ENCODE measurements around the gene TPST2.

TPST2 gene

GRCh38 chr22:26553056-26553752 is 36.7 kb downstream of the TPST2 start:
- no peak for DNase-seq (ENCODE audit: low spot score)
- no peak for TF ChIP-seq CTCF (IDR thresholded peaks at IDR 0.05; ENCODE audit: borderline replicate concordance, control extremely low read depth, extremely low read depth, insufficient read depth, missing control alignments)
- in situ Hi-C loops (cut with MboI; ENCODE audit: low sequenced_read_pairs, unreplicated experiment): no loop called here

GRCh38 chr22:26552466-26552865 is 37.5 kb downstream of the TPST2 start:
- in situ Hi-C loops (cut with MboI; ENCODE audit: low sequenced_read_pairs, unreplicated experiment): no loop called here
- no peak for TF ChIP-seq CTCF (IDR thresholded peaks at IDR 0.05; ENCODE audit: borderline replicate concordance, control extremely low read depth, extremely low read depth, insufficient read depth, missing control alignments)

DNA sequence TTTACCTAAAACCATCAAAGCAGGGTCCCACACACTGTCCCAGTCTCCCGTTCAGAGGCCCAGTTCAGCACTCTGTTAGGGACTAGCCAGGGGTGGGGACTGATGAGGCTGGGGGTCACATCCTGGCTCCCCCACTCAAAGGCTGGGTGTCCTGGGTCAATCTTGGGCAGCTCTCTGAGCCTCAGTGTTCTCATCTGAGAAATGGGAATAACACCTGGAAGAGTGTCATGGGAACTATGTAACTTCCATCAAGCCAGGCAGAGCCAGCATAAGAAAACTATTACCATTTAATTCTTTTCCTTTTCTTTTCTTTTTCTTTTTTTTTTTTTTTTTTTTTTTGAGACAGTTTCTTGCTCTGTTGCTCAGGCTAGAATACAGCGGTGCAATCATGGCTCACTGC is 38.4 kb downstream of the TPST2 start:
- in situ Hi-C loops (cut with MboI; ENCODE audit: low sequenced_read_pairs, unreplicated experiment): no loop called here
- DNase-seq (ENCODE audit: low spot score): no peak
- no peak for TF ChIP-seq CTCF (IDR thresholded peaks at IDR 0.05; ENCODE audit: borderline replicate concordance, control extremely low read depth, extremely low read depth, insufficient read depth, missing control alignments)

More at GRCh38 chr22:26552466-26552865, 37.5 kb downstream of the TPST2 start:
- DNase-seq (ENCODE audit: low spot score): no peak

- in situ Hi-C loops (cut with MboI; ENCODE audit: low sequenced_read_pairs, unreplicated experiment): no loop called here
- no peak for TF ChIP-seq CTCF (IDR thresholded peaks at IDR 0.05; ENCODE audit: borderline replicate concordance, control extremely low read depth, extremely low read depth, insufficient read depth, missing control alignments)
- DNase-seq (ENCODE audit: low spot score): no peak
Observed at GRCh38 chr22:26550498-26551033, 39.4 kb downstream of the TPST2 start.

GRCh38 chr22:26549902-26550497 is 39.9 kb downstream of the TPST2 start:
- no peak for TF ChIP-seq CTCF (IDR thresholded peaks at IDR 0.05; ENCODE audit: borderline replicate concordance, control extremely low read depth, extremely low read depth, insufficient read depth, missing control alignments)

GRCh38 chr22:26548984-26549383 is 40.9 kb downstream of the TPST2 start:
- TF ChIP-seq CTCF (IDR thresholded peaks at IDR 0.05; ENCODE audit: borderline replicate concordance, control extremely low read depth, extremely low read depth, insufficient read depth, missing control alignments): no peak
- no peak for DNase-seq (ENCODE audit: low spot score)
- in situ Hi-C loops (cut with MboI; ENCODE audit: low sequenced_read_pairs, unreplicated experiment): no loop called here

More at GRCh38 chr22:26549902-26550497, 39.9 kb downstream of the TPST2 start:
- DNase-seq (ENCODE audit: low spot score): no peak
- in situ Hi-C loops (cut with MboI; ENCODE audit: low sequenced_read_pairs, unreplicated experiment): no loop called here
